ENCODE data around the gene PSMD4.
A peak's percentile ranks its signal among the peaks of the same experiment; 100 is the strongest.
"Not testable (repeated sequence)": the region's sequence is repeated elsewhere in the genome, so short reads cannot be mapped to it uniquely, and the experiment has no call there.

The PSMD4 gene

GRCh38 chr1:151273924-151274466 lies 19.5 kb downstream of the PSMD4 start:
- no peak for DNase-seq

- not testable (repeated sequence) for DNase-seq
Measured at GRCh38 chr1:151275341-151275740, 20.8 kb downstream of the PSMD4 start.

GRCh38 chr1:151277249-151277648 lies 22.7 kb downstream of the PSMD4 start:
- DNase-seq, result no peak

- peak; percentile 98 for DNase-seq
Measured at GRCh38 chr1:151281225-151281968, 26.9 kb downstream of the PSMD4 start.

GRCh38 chr1:151281969-151282882 lies 27.7 kb downstream of the PSMD4 start, which contains the start of gene ZNF687:
Gene ZNF687, plus strand, starts transcription at chr1:151282299. Its CDS starts 3,993 bp downstream, at chr1:151286292.
- peak; percentile 100 for DNase-seq

- no peak for DNase-seq
Measured at GRCh38 chr1:151282883-151283725, 28.6 kb downstream of the PSMD4 start.

- DNase-seq, result no peak
Measured at GRCh38 chr1:151284013-151284577, 29.6 kb downstream of the PSMD4 start.

GRCh38 chr1:151286619-151287340 lies 32.2 kb downstream of the PSMD4 start:
- DNase-seq, result no peak

- DNase-seq, result no peak
Measured at GRCh38 chr1:151287341-151287699, 32.8 kb downstream of the PSMD4 start.

GRCh38 chr1:151287767-151288500 lies 33.4 kb downstream of the PSMD4 start:
- DNase-seq, result no peak

- DNase-seq, result no peak
Measured at GRCh38 chr1:151288502-151288901, 34.0 kb downstream of the PSMD4 start.

GRCh38 chr1:151289080-151289935 lies 34.8 kb downstream of the PSMD4 start:
- DNase-seq, result no peak

GRCh38 chr1:151289991-151290708 lies 35.6 kb downstream of the PSMD4 start:
- no peak for DNase-seq

- DNase-seq, result no peak
Measured at GRCh38 chr1:151290709-151291303, 36.3 kb downstream of the PSMD4 start.

- no peak for DNase-seq
Measured at GRCh38 chr1:151292207-151293030, 37.9 kb downstream of the PSMD4 start.

GRCh38 chr1:151293093-151293492 lies 38.6 kb downstream of the PSMD4 start:
- no peak for DNase-seq

GRCh38 chr1:151294742-151295462 lies 40.4 kb downstream of the PSMD4 start:
- no peak for DNase-seq
